KMS-11 (cell line): ENCODE measurements around the gene CXCL1.

ENCODE experiments used
- H2AFZ ChIP-seq: fragments of 200-600 bp; sonication (generic); 2 replicates; pipeline ENCODE4 v1.6.1; 2016; ENCODE audit warnings: antibody characterized with exemption, mixed run types, low read depth
- H3K27ac ChIP-seq: fragments of 200-600 bp; sonication (generic); 2 replicates; pipeline ENCODE4 v1.6.1; 2016; ENCODE audit warnings: mild to moderate bottlenecking, mixed run types
- H3K27me3 ChIP-seq: fragments of 200-600 bp; sonication (generic); 2 replicates; pipeline ENCODE4 v1.6.1; 2017; ENCODE audit warnings: mild to moderate bottlenecking, low read depth, mixed run types, moderate library complexity; ENCODE audit not compliant: insufficient read depth
- H3K36me3 ChIP-seq: fragments of 200-600 bp; sonication (generic); 2 replicates; pipeline ENCODE4 v1.6.1; 2017; ENCODE audit warnings: mild to moderate bottlenecking, mixed run types; ENCODE audit not compliant: insufficient read depth
- H3K4me1 ChIP-seq: fragments of 200-600 bp; sonication (generic); 2 replicates; pipeline ENCODE4 v1.6.1; 2016; ENCODE audit warnings: mild to moderate bottlenecking, low read depth, mixed run types; ENCODE audit not compliant: poor library complexity, severe bottlenecking
- H3K4me2 ChIP-seq: fragments of 200-600 bp; sonication (generic); 2 replicates; pipeline ENCODE4 v1.7.0; 2016; ENCODE audit warnings: mild to moderate bottlenecking, mixed run types
- H3K4me3 ChIP-seq: fragments of 200-600 bp; sonication (generic); IDR thresholded peaks from 2 replicates; pipeline ENCODE4 v1.6.1; 2017; ENCODE audit warnings: low read depth, low read length, mixed read lengths; ENCODE audit not compliant: insufficient read depth
- H3K79me2 ChIP-seq: fragments of 200-600 bp; sonication (generic); 2 replicates; pipeline ENCODE4 v1.6.1; 2016; ENCODE audit warnings: low read depth, mixed run types; ENCODE audit not compliant: insufficient read depth
- H3K9ac ChIP-seq: fragments of 200-600 bp; sonication (generic); 2 replicates; pipeline ENCODE4 v1.6.1; 2016; ENCODE audit warnings: mild to moderate bottlenecking, mixed run types
- H4K20me1 ChIP-seq: fragments of 200-600 bp; sonication (generic); 2 replicates; pipeline ENCODE4 v1.6.1; 2016; ENCODE audit warnings: mild to moderate bottlenecking, mixed run types; ENCODE audit not compliant: insufficient read depth
- TF ChIP-seq, protein P1 (sequence below): fragments of 200-600 bp; sonication (generic); conservative IDR thresholded peaks from 2 replicates; pipeline ENCODE4 v1.6.1; 2017; ENCODE audit warnings: low read depth, mild to moderate bottlenecking, antibody characterized with exemption, low read length, moderate library complexity, mixed read lengths

Gene CXCL1

GRCh38 chr4:73869130-73870055, at the start of gene CXCL1:
Gene CXCL1, plus strand, starts transcription at chr4:73869393. Its CDS starts 78 bp downstream, at chr4:73869471.
- Histone ChIP-seq H3K4me2 (no peak within 1 kb of the TSS), H3K4me3 (no peak within 1 kb of the TSS), H3K27ac (no peak within 1 kb of the TSS)

DNA sequence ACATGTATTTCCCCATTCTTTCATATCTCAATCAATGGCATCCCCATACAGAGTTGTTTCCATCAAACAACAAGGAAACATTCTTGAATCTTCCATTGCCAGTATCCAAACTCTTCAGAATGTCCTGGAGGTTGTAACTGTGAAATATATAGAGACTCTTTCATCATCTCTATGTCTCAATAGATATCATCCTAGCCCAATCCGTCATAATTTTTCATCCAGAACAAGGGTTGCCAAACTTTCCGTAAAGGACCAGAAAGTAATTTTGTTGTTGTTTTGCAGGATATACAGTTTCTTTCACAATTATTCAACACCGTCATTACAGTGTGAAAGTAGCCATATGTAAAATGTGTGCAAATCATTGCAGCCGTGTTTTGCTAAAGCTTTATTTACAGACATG, 47.9 kb upstream of the CXCL1 start:
- TF ChIP-seq, protein P1, sequence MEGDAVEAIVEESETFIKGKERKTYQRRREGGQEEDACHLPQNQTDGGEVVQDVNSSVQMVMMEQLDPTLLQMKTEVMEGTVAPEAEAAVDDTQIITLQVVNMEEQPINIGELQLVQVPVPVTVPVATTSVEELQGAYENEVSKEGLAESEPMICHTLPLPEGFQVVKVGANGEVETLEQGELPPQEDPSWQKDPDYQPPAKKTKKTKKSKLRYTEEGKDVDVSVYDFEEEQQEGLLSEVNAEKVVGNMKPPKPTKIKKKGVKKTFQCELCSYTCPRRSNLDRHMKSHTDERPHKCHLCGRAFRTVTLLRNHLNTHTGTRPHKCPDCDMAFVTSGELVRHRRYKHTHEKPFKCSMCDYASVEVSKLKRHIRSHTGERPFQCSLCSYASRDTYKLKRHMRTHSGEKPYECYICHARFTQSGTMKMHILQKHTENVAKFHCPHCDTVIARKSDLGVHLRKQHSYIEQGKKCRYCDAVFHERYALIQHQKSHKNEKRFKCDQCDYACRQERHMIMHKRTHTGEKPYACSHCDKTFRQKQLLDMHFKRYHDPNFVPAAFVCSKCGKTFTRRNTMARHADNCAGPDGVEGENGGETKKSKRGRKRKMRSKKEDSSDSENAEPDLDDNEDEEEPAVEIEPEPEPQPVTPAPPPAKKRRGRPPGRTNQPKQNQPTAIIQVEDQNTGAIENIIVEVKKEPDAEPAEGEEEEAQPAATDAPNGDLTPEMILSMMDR, result no peak
- no peaks in the 10 kb centered on the region for H3K27me3 ChIP-seq
- H3K27ac ChIP-seq, result no peak overlapping the region
- no peak overlapping the region for H3K9ac ChIP-seq
- H4K20me1 ChIP-seq, result no peaks in the 10 kb centered on the region
- H2AFZ ChIP-seq, result no peak overlapping the region
- H3K4me3 ChIP-seq, result no peak overlapping the region
- H3K4me1 ChIP-seq, result peaks cover 29% of the 10 kb centered on the region
- H3K36me3 ChIP-seq, result no peaks in the 10 kb centered on the region
- no peaks in the 10 kb centered on the region for H3K79me2 ChIP-seq
- H3K4me2 ChIP-seq, result no peak overlapping the region

More at GRCh38 chr4:73869130-73870055, at the start of gene CXCL1:
- Histone ChIP-seq H3K36me3 (no peaks in the 10 kb centered on the region), H4K20me1 (no peaks in the 10 kb centered on the region), H3K27me3 (no peaks in the 10 kb centered on the region), H3K4me1 (peaks cover 6% of the 10 kb centered on the region), H2AFZ (no peak within 1 kb of the TSS), H3K79me2 (no peaks in the 10 kb centered on the region), H3K9ac (no peak within 1 kb of the TSS)
- TF ChIP-seq, protein P1, result no peak

DNA sequence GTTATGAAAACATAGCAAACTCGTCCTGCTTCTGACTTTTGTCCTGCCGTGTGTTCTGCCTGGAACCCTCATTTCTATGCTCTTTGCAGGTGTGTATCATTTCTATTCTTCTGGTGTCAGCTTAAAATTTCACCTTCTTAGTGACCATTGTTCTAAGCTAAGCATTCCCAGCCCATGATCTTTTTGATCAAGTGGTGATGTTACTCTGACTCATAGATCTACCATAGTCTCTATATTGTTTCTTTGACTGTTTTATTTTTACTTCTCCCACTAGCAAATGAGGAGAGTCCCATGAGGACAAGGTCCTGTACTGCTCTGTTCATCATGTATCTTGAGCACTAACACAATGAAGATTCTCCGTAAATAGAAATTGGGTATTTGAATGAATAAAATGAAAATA, 46.8 kb upstream of the CXCL1 start:
- Histone ChIP-seq H3K27ac (no peak overlapping the region), H3K4me2 (no peak overlapping the region), H3K36me3 (no peaks in the 10 kb centered on the region), H3K4me3 (no peak overlapping the region), H3K4me1 (peaks cover 18% of the 10 kb centered on the region), H3K27me3 (no peaks in the 10 kb centered on the region), H4K20me1 (no peaks in the 10 kb centered on the region), H3K9ac (no peak overlapping the region), H2AFZ (no peak overlapping the region), H3K79me2 (no peaks in the 10 kb centered on the region)
- TF ChIP-seq, protein P1, result no peak

GRCh38 chr4:73822812-73823504, 46.2 kb upstream of the CXCL1 start:
- Histone ChIP-seq H3K4me2 (no peak overlapping the region), H2AFZ (no peak overlapping the region)

More at GRCh38 chr4:73822812-73823504, 46.2 kb upstream of the CXCL1 start:
- H3K27me3 ChIP-seq, result no peaks in the 10 kb centered on the region
- TF ChIP-seq, protein P1, result no peak
- peaks cover 13% of the 10 kb centered on the region for H3K4me1 ChIP-seq
- no peak overlapping the region for H3K4me3 ChIP-seq
- no peaks in the 10 kb centered on the region for H3K36me3 ChIP-seq
- H3K79me2 ChIP-seq, result no peaks in the 10 kb centered on the region
- no peak overlapping the region for H3K27ac ChIP-seq
- no peaks in the 10 kb centered on the region for H4K20me1 ChIP-seq
- H3K9ac ChIP-seq, result no peak overlapping the region
